Activated CD8-positive, alpha-beta memory T cell treated with anti-CD3 and anti-CD28 coated beads for 24 hours (primary cell): ENCODE results near the gene AGPAT1.
A peak's percentile ranks its signal among the peaks of the same experiment; 100 is the strongest.
"Not testable (repeated sequence)": the region's sequence is repeated elsewhere in the genome, so short reads cannot be mapped to it uniquely, and the experiment has no call there.

ENCODE experiments used
- DNase-seq: peaks from one replicate; pipeline ENCODE4 v3.0.0-alpha.2; 2020

AGPAT1 gene

DNA sequence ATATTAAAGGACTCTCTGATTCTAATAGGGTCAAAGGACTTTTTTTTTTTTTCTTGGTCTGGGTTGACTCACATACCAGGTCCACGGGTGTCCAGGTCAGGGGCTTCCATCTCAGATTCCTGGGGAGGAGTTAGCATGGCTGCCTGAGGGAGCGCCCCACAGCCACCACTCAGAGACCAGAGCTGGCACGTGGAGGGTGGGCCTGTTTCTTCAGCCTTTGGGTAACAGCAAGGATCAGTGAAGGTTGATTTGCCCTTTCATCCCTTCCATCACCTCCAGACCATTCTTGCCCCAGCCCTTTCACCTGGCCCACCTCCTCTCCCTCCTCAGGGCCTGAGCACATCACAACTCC lies 22.4 kb upstream of the AGPAT1 start:
- DNase-seq: no peak

GRCh38 chr6:32196682-32197616 lies 21.1 kb upstream of the AGPAT1 start:
- DNase-seq: no peak

- peak; percentile 89 for DNase-seq
Measured at GRCh38 chr6:32195902-32196681, 20.2 kb upstream of the AGPAT1 start.

- peak; percentile 100 for DNase-seq
Measured at GRCh38 chr6:32195652-32195901, 19.7 kb upstream of the AGPAT1 start.

GRCh38 chr6:32194825-32195651 lies 19.2 kb upstream of the AGPAT1 start:
- DNase-seq: peak; percentile 67

- DNase-seq: no peak
Measured at GRCh38 chr6:32194388-32194787, 18.5 kb upstream of the AGPAT1 start.

DNA sequence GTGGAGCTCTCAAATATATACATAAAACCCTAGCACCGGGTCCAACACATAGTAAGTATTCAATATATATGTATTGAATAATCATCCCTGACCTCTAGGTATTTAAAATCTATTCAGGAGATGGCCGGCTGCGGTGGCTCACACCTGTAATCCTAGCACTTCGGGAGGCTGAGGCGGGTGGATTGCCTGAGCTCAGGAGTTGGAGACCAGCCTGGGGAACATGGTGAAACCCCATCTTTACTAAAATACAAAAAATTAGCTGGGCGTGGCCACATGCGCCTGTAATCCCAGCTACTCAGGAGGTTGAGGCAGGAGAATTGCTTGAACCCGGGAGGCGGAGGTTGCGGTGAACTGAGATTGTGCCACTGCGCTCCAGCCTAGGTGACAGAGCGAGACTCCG lies 17.2 kb upstream of the AGPAT1 start:
- not testable (repeated sequence) for DNase-seq

- peak; percentile 75 for DNase-seq
Measured at GRCh38 chr6:32192608-32193039, 16.7 kb upstream of the AGPAT1 start, which contains the start of gene GPSM3. GPSM3 (minus strand) TSS chr6:32192643; CDS start chr6:32192513, 130 bp downstream.

- DNase-seq: peak; percentile 59
Measured at GRCh38 chr6:32191696-32192607, 16.1 kb upstream of the AGPAT1 start.

DNA sequence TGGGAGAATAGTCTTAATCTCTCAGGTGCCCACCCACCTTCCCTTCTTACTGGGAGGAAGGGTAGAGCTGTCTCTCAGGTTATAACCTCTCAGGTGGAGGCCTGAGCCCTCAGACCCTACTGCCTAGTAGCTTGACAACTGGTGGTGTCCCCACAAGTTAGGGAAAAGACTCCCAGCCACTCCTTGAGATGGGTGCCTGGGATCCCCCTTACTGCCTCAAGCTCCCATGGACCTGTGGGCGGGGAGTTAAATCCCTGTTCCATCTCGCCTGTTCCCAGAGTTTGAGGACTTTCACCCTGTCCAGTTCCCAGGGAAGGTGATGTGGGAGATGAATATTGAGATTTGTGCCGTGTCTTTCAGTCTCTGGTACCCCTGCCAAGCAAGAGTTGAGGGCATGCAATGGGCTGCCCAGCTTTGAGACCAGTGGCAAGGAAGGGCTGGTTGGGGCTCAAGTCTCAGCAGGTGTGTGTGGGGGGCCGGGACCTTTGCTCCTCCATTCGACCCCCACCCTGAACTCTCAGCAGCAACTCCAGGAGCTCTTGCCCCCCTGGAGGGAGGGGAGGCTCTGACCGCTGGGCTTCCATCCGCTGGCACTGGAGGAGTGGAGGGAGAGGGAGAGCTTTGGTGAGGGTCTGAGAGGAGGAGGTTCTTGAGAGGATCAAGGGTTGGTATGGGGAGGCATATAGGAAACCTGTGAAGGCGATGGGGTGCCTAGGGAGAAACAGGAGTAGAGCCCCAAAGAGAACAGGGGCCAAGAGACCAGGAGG lies 15.2 kb upstream of the AGPAT1 start:
- DNase-seq: no peak

DNA sequence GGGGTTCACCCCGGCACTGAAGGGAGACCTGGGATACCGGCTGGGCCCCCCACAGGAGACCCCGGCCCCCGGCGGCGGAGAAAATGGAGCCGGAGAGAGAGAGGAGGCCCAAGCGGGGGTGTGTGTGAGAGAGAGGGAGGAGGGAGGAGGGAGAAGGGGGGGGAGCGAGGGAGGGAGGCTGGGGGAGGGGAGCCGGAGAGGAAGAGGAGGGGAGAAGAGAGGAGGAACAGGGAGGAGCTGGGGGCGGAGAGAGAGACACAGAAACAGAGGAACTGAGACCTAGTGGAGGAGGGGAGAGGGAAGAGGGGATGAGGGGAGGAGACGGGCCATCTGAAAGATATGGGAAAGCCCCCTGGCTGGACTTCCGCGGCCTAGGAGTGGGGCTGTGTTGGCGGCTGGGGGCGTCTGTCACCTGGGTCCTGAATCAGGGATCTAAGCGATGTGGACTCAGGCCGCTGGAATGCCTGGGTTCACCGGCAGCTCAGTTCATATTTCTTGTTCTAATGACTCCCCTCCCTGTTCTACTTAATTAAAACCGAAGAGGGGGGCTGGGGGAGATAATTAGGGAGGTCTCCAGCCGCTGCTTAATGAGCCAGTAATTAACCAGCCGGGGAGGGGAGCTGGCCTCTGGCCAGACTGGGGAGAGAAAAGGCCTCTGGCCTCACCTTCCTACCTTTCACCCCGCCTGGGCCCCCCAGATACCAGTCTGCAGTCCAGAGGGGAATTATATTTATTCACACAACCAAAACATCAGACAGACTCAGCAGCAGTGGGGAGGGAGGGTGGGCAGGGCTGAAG lies 14.4 kb upstream of the AGPAT1 start, which contains the start of gene PBX2:
PBX2 (minus strand) TSS at position 149 of the 798 bp plus-strand sequence. CDS start 287 bp downstream, outside the sequence.
- DNase-seq: peak; percentile 87

DNA sequence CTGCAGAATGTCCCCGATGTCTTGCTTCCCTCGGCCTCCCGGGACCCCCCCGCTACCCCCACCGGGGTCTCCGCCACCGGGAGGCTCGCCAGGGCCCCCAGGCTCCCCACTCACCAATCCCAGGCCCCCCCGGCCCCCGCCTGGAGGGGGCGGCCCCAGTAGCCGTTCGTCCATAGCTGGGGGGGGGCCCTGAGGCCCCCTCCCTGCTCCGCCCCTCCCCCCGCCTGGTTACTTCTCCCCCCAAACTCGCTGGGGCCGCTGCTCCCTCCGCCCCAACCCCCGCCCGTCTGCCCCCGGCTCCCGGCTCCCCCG lies 13.8 kb upstream of the AGPAT1 start:
- DNase-seq: no peak

- DNase-seq: no peak
Measured at GRCh38 chr6:32189069-32189741, 13.3 kb upstream of the AGPAT1 start.

- DNase-seq: no peak
Measured at GRCh38 chr6:32188381-32189068, 12.6 kb upstream of the AGPAT1 start.

- not testable (repeated sequence) for DNase-seq
Measured at GRCh38 chr6:32187725-32188380, 12.0 kb upstream of the AGPAT1 start.

GRCh38 chr6:32187009-32187709 lies 11.3 kb upstream of the AGPAT1 start:
- DNase-seq: no peak

DNA sequence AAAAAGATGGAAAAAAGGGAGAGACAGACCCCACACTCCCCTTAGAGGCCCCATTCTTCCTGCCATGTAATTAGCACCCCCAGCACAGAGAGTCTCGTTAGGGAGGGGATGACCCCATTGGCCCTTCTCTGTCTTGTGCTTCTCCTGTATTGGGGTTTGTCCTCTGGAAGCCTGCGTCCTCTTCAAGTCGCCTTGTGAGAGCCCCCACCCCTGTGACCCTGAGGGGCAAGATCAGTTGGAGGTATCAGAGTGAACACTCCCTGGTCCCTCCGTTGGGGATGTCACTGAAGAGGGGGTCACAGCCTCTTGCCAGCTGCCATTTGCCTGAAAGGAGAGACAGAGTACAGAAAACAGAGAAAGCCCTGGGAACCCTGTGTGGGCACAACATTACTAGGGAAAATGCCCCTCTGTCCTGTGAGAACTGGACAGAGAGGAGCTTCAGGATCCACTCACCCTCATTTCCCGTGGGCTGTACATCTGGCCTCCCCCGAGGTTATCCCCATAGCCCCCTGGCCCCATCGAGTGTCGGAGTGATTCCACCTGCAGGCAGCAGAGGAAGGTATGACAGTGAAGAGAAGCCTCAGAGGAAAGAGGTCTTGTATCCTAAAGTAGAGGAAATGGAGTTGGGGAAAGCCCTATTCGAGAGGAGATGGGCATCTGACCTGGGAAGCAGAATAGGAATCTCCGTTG lies 10.4 kb upstream of the AGPAT1 start:
- not testable (repeated sequence) for DNase-seq
